ENCODE measurements around the gene SELL.

The SELL gene

GRCh38 chr1:169711469-169712308 lies at the start of gene SELL:
SELL (minus strand) TSS chr1:169711620; CDS start chr1:169711498, 122 bp downstream.
- peaks cover 0 to 9% (median 0%) of the 10 kb centered on the region in 5 donors for H3K27me3 ChIP-seq (ENCODE audit: control insufficient read depth in 5 of 5, insufficient read depth in 4 of 5, low read length in 5 of 5)
- H3K4me1 ChIP-seq (ENCODE audit: control insufficient read depth in 5 of 5, insufficient read depth in 5 of 5, low read length in 5 of 5): peaks cover 0 to 9% (median 6%) of the 10 kb centered on the region in 5 donors
- H3K4me3 ChIP-seq (ENCODE audit: low read depth in 1 of 5, low read length in 5 of 5): peak within 1 kb of the TSS; percentile 47 to 60 (median 54)
- H3K9me3 ChIP-seq (ENCODE audit: control insufficient read depth in 5 of 5, low read length in 5 of 5): peaks cover 0 to 4% (median 0%) of the 10 kb centered on the region in 5 donors
- H3K9ac ChIP-seq (ENCODE audit: low read length in 5 of 5): peak within 1 kb of the TSS in 2 of 5 donors; percentile 1 to 6
- no peaks in the 10 kb centered on the region for H3K36me3 ChIP-seq (ENCODE audit: control insufficient read depth in 5 of 5, insufficient read depth in 5 of 5, low read length in 5 of 5)
- no peak within 1 kb of the TSS for H3K27ac ChIP-seq (ENCODE audit: low read depth, low read length)

GRCh38 chr1:169759038-169759437 lies 47.6 kb upstream of the SELL start:
- no peak overlapping the region for H3K4me3 ChIP-seq (ENCODE audit: low read depth in 1 of 5, low read length in 5 of 5)
- H3K36me3 ChIP-seq (ENCODE audit: control insufficient read depth in 5 of 5, insufficient read depth in 5 of 5, low read length in 5 of 5): no peaks in the 10 kb centered on the region
- H3K9me3 ChIP-seq (ENCODE audit: control insufficient read depth in 5 of 5, low read length in 5 of 5): no peaks in the 10 kb centered on the region
- no peaks in the 10 kb centered on the region for H3K27me3 ChIP-seq (ENCODE audit: control insufficient read depth in 5 of 5, insufficient read depth in 4 of 5, low read length in 5 of 5)
- H3K27ac ChIP-seq (ENCODE audit: low read depth, low read length): no peak overlapping the region
- peaks cover 0 to 6% (median 0%) of the 10 kb centered on the region in 5 donors for H3K4me1 ChIP-seq (ENCODE audit: control insufficient read depth in 5 of 5, insufficient read depth in 5 of 5, low read length in 5 of 5)
- H3K9ac ChIP-seq (ENCODE audit: low read length in 5 of 5): no peak overlapping the region

- no peaks in the 10 kb centered on the region for H3K27me3 ChIP-seq (ENCODE audit: control insufficient read depth in 5 of 5, insufficient read depth in 4 of 5, low read length in 5 of 5)
- H3K27ac ChIP-seq (ENCODE audit: low read depth, low read length): no peak overlapping the region
- H3K4me3 ChIP-seq (ENCODE audit: low read depth in 1 of 5, low read length in 5 of 5): no peak overlapping the region
- no peak overlapping the region for H3K9ac ChIP-seq (ENCODE audit: low read length in 5 of 5)
- no peaks in the 10 kb centered on the region for H3K4me1 ChIP-seq (ENCODE audit: control insufficient read depth in 5 of 5, insufficient read depth in 5 of 5, low read length in 5 of 5)
- no peaks in the 10 kb centered on the region for H3K9me3 ChIP-seq (ENCODE audit: control insufficient read depth in 5 of 5, low read length in 5 of 5)
- no peaks in the 10 kb centered on the region for H3K36me3 ChIP-seq (ENCODE audit: control insufficient read depth in 5 of 5, insufficient read depth in 5 of 5, low read length in 5 of 5)
Observed at GRCh38 chr1:169753549-169753948, 42.1 kb upstream of the SELL start.

GRCh38 chr1:169750041-169750440 lies 38.6 kb upstream of the SELL start:
- H3K4me1 ChIP-seq (ENCODE audit: control insufficient read depth in 5 of 5, insufficient read depth in 5 of 5, low read length in 5 of 5): peaks cover 0 to 2% (median 0%) of the 10 kb centered on the region in 5 donors

GRCh38 chr1:169746550-169746949 lies 35.1 kb upstream of the SELL start:
- H3K9ac ChIP-seq (ENCODE audit: low read length in 5 of 5): no peak overlapping the region
- H3K36me3 ChIP-seq (ENCODE audit: control insufficient read depth in 5 of 5, insufficient read depth in 5 of 5, low read length in 5 of 5): no peaks in the 10 kb centered on the region
- no peaks in the 10 kb centered on the region for H3K9me3 ChIP-seq (ENCODE audit: control insufficient read depth in 5 of 5, low read length in 5 of 5)
- H3K4me1 ChIP-seq (ENCODE audit: control insufficient read depth in 5 of 5, insufficient read depth in 5 of 5, low read length in 5 of 5): peaks cover 0 to 4% (median 0%) of the 10 kb centered on the region in 5 donors
- no peak overlapping the region for H3K4me3 ChIP-seq (ENCODE audit: low read depth in 1 of 5, low read length in 5 of 5)
- no peak overlapping the region for H3K27ac ChIP-seq (ENCODE audit: low read depth, low read length)
- peaks cover 0 to under 1% (median 0%) of the 10 kb centered on the region in 5 donors for H3K27me3 ChIP-seq (ENCODE audit: control insufficient read depth in 5 of 5, insufficient read depth in 4 of 5, low read length in 5 of 5)

More at GRCh38 chr1:169750041-169750440, 38.6 kb upstream of the SELL start:
- Histone ChIP-seq H3K27me3 (ENCODE audit: control insufficient read depth in 5 of 5, insufficient read depth in 4 of 5, low read length in 5 of 5) (no peaks in the 10 kb centered on the region), H3K4me3 (ENCODE audit: low read depth in 1 of 5, low read length in 5 of 5) (no peak overlapping the region), H3K9me3 (ENCODE audit: control insufficient read depth in 5 of 5, low read length in 5 of 5) (no peaks in the 10 kb centered on the region), H3K9ac (ENCODE audit: low read length in 5 of 5) (no peak overlapping the region), H3K27ac (ENCODE audit: low read depth, low read length) (no peak overlapping the region), H3K36me3 (ENCODE audit: control insufficient read depth in 5 of 5, insufficient read depth in 5 of 5, low read length in 5 of 5) (no peaks in the 10 kb centered on the region)

- Histone ChIP-seq H3K36me3 (ENCODE audit: control insufficient read depth in 5 of 5, insufficient read depth in 5 of 5, low read length in 5 of 5) (no peaks in the 10 kb centered on the region), H3K9ac (ENCODE audit: low read length in 5 of 5) (no peak overlapping the region), H3K27ac (ENCODE audit: low read depth, low read length) (no peak overlapping the region), H3K9me3 (ENCODE audit: control insufficient read depth in 5 of 5, low read length in 5 of 5) (no peaks in the 10 kb centered on the region), H3K4me3 (ENCODE audit: low read depth in 1 of 5, low read length in 5 of 5) (no peak overlapping the region), H3K4me1 (ENCODE audit: control insufficient read depth in 5 of 5, insufficient read depth in 5 of 5, low read length in 5 of 5) (peaks cover 0 to 11% (median 0%) of the 10 kb centered on the region in 5 donors), H3K27me3 (ENCODE audit: control insufficient read depth in 5 of 5, insufficient read depth in 4 of 5, low read length in 5 of 5) (peaks cover 0 to 3% (median 0%) of the 10 kb centered on the region in 5 donors)
Observed at GRCh38 chr1:169745015-169745861, 33.8 kb upstream of the SELL start.

GRCh38 chr1:169741666-169742394 lies 30.4 kb upstream of the SELL start:
- peaks cover 0 to 10% (median 0%) of the 10 kb centered on the region in 5 donors for H3K27me3 ChIP-seq (ENCODE audit: control insufficient read depth in 5 of 5, insufficient read depth in 4 of 5, low read length in 5 of 5)
- no peaks in the 10 kb centered on the region for H3K36me3 ChIP-seq (ENCODE audit: control insufficient read depth in 5 of 5, insufficient read depth in 5 of 5, low read length in 5 of 5)
- no peaks in the 10 kb centered on the region for H3K9me3 ChIP-seq (ENCODE audit: control insufficient read depth in 5 of 5, low read length in 5 of 5)
- no peak overlapping the region for H3K4me3 ChIP-seq (ENCODE audit: low read depth in 1 of 5, low read length in 5 of 5)
- no peak overlapping the region for H3K9ac ChIP-seq (ENCODE audit: low read length in 5 of 5)
- no peak overlapping the region for H3K27ac ChIP-seq (ENCODE audit: low read depth, low read length)
- H3K4me1 ChIP-seq (ENCODE audit: control insufficient read depth in 5 of 5, insufficient read depth in 5 of 5, low read length in 5 of 5): peaks cover 0 to 15% (median 0%) of the 10 kb centered on the region in 5 donors

- Histone ChIP-seq H3K27me3 (ENCODE audit: control insufficient read depth in 5 of 5, insufficient read depth in 4 of 5, low read length in 5 of 5) (peaks cover 0 to 10% (median 0%) of the 10 kb centered on the region in 5 donors), H3K9ac (ENCODE audit: low read length in 5 of 5) (no peak overlapping the region), H3K4me3 (ENCODE audit: low read depth in 1 of 5, low read length in 5 of 5) (no peak overlapping the region), H3K4me1 (ENCODE audit: control insufficient read depth in 5 of 5, insufficient read depth in 5 of 5, low read length in 5 of 5) (peaks cover 0 to 12% (median 0%) of the 10 kb centered on the region in 5 donors), H3K27ac (ENCODE audit: low read depth, low read length) (no peak overlapping the region), H3K36me3 (ENCODE audit: control insufficient read depth in 5 of 5, insufficient read depth in 5 of 5, low read length in 5 of 5) (no peaks in the 10 kb centered on the region), H3K9me3 (ENCODE audit: control insufficient read depth in 5 of 5, low read length in 5 of 5) (no peaks in the 10 kb centered on the region)
Observed at GRCh38 chr1:169739980-169740379, 28.6 kb upstream of the SELL start.

GRCh38 chr1:169733924-169734323 lies 22.5 kb upstream of the SELL start, which contains the start of gene SELE:
SELE (minus strand) TSS chr1:169734079; CDS start chr1:169733612, 467 bp downstream.
- H3K9ac ChIP-seq (ENCODE audit: low read length in 5 of 5): no peak within 1 kb of the TSS
- H3K4me3 ChIP-seq (ENCODE audit: low read depth in 1 of 5, low read length in 5 of 5): no peak within 1 kb of the TSS
- peaks cover 0 to 2% (median 0%) of the 10 kb centered on the region in 5 donors for H3K4me1 ChIP-seq (ENCODE audit: control insufficient read depth in 5 of 5, insufficient read depth in 5 of 5, low read length in 5 of 5)
- H3K27ac ChIP-seq (ENCODE audit: low read depth, low read length): no peak within 1 kb of the TSS
- peaks cover 0 to 14% (median 5%) of the 10 kb centered on the region in 5 donors for H3K27me3 ChIP-seq (ENCODE audit: control insufficient read depth in 5 of 5, insufficient read depth in 4 of 5, low read length in 5 of 5)
- H3K36me3 ChIP-seq (ENCODE audit: control insufficient read depth in 5 of 5, insufficient read depth in 5 of 5, low read length in 5 of 5): no peaks in the 10 kb centered on the region
- no peaks in the 10 kb centered on the region for H3K9me3 ChIP-seq (ENCODE audit: control insufficient read depth in 5 of 5, low read length in 5 of 5)

Data from subcutaneous abdominal adipose tissue (tissue), 5 donors.